WTC11 (cell line): ENCODE results near the gene CLEC1A. TPM values are rescaled to one million over a fixed set of nuclear protein-coding genes. Genes with fewer than 3 reads are reported as not detected.

ENCODE experiments used
- ATAC-seq: fragments of 200-7000 bp; cut with Tn5 transposase; 2 replicates; pipeline ENCODE4 v1.10.0; 2021; ENCODE audit warnings: mild to moderate bottlenecking, moderate library complexity
- CTCF ChIA-PET: fragments of 300-600 bp; sonication (Branson Sonifier 250); formaldehyde crosslinking; loops from one replicate; lab custom pipeline; 2021; ENCODE audit warnings: antibody characterized with exemption; lab: Charles Lee
- POLR2A ChIA-PET: fragments of 350-600 bp; sonication (Branson Sonifier 250); formaldehyde crosslinking; loops from one replicate; lab custom pipeline; 2021; ENCODE audit warnings: antibody characterized with exemption; lab: Charles Lee
- DNase-seq: peaks from one replicate; pipeline ENCODE4 v3.0.0; 2021; ENCODE audit warnings: low spot score
- H3K27ac Mint-ChIP-seq: 2 replicates; pipeline ENCODE4 v1.8.0; 2021; ENCODE audit warnings: mixed read lengths
- H3K27me3 Mint-ChIP-seq: 2 replicates; pipeline ENCODE4 v1.8.0; 2021; ENCODE audit warnings: low read depth, mild to moderate bottlenecking, moderate library complexity, mixed read lengths
- H3K36me3 Mint-ChIP-seq: 2 replicates; pipeline ENCODE4 v1.8.0; 2021; ENCODE audit warnings: mixed read lengths
- H3K4me1 Mint-ChIP-seq: 2 replicates; pipeline ENCODE4 v1.8.0; 2022; ENCODE audit warnings: mixed read lengths
- H3K4me3 Mint-ChIP-seq: 2 replicates; pipeline ENCODE4 v1.8.0; 2021; ENCODE audit warnings: mild to moderate bottlenecking, moderate library complexity, mixed read lengths
- H3K9me3 Mint-ChIP-seq: 2 replicates; pipeline ENCODE4 v1.8.0; 2021; ENCODE audit warnings: mixed read lengths
- EMX1 ChIP-seq: fragments of 250-450 bp; sonication (Bioruptor Pico); IDR thresholded peaks from 2 replicates; pipeline ENCODE4 v1.8.0; 2021; ENCODE audit warnings: mild to moderate bottlenecking
- IRF2 ChIP-seq: sonication (generic); formaldehyde crosslinking; IDR thresholded peaks from 2 replicates; pipeline ENCODE4 v1.8.0; 2022; ENCODE audit warnings: low read depth, missing genetic modification reagents, borderline replicate concordance
- JAZF1 ChIP-seq: fragments of 250-450 bp; sonication (Bioruptor Pico); IDR thresholded peaks from 2 replicates; pipeline ENCODE4 v1.9.0; 2021; ENCODE audit warnings: moderate library complexity, mild to moderate bottlenecking, inconsistent platforms
- JUN ChIP-seq: sonication (generic); formaldehyde crosslinking; IDR thresholded peaks from 2 replicates; pipeline ENCODE4 v1.8.0; 2023; ENCODE audit warnings: mild to moderate bottlenecking, missing genetic modification reagents
- NFYB ChIP-seq: sonication (generic); formaldehyde crosslinking; conservative IDR thresholded peaks from 2 replicates; pipeline ENCODE4 v1.8.0; 2022; ENCODE audit warnings: low read depth, missing genetic modification reagents
- NR1H2 ChIP-seq: sonication (generic); formaldehyde crosslinking; IDR thresholded peaks from 2 replicates; pipeline ENCODE4 v1.9.0; 2021; ENCODE audit warnings: mild to moderate bottlenecking, moderate library complexity, missing genetic modification reagents
- NR3C1 ChIP-seq: sonication (generic); formaldehyde crosslinking; conservative IDR thresholded peaks from 2 replicates; pipeline ENCODE4 v1.8.1; 2023; ENCODE audit warnings: low read depth, mild to moderate bottlenecking, missing genetic modification reagents
- PRDM15 ChIP-seq: sonication (generic); formaldehyde crosslinking; IDR thresholded peaks from 2 replicates; pipeline ENCODE4 v1.8.0; 2022; ENCODE audit warnings: missing genetic modification reagents
- PREB ChIP-seq: sonication (generic); formaldehyde crosslinking; IDR thresholded peaks from 2 replicates; pipeline ENCODE4 v1.8.1; 2022; ENCODE audit warnings: mild to moderate bottlenecking, missing genetic modification reagents, moderate library complexity, borderline replicate concordance
- SP1 ChIP-seq: sonication (generic); formaldehyde crosslinking; conservative IDR thresholded peaks from 2 replicates; pipeline ENCODE4 v1.8.1; 2022; ENCODE audit warnings: missing genetic modification reagents
- TEAD1 ChIP-seq: sonication (generic); formaldehyde crosslinking; IDR thresholded peaks from 2 replicates; pipeline ENCODE4 v1.8.0; 2022; ENCODE audit warnings: mild to moderate bottlenecking, missing genetic modification reagents
- ZNF263 ChIP-seq: sonication (generic); formaldehyde crosslinking; IDR thresholded peaks from 2 replicates; pipeline ENCODE4 v1.8.1; 2022; ENCODE audit warnings: low read depth, mild to moderate bottlenecking, moderate library complexity, missing genetic modification reagents
- ZNF423 ChIP-seq: fragments of 250-450 bp; sonication (Bioruptor Pico); IDR thresholded peaks from 2 replicates; pipeline ENCODE4 v2.1.2; 2022; ENCODE audit warnings: mild to moderate bottlenecking, moderate library complexity
- total RNA-seq: library from RNA; stranded (reverse); gene quantifications from 3 replicates; pipeline ENCODE4 v1.2.3, GENCODE V29; 2021
- TF ChIP-seq, protein P1 (sequence below): fragments of 250-450 bp; sonication (Bioruptor Pico); conservative IDR thresholded peaks from 2 replicates; pipeline ENCODE4 v1.9.0; 2021; ENCODE audit warnings: mild to moderate bottlenecking
- TF ChIP-seq, protein P2 (sequence below): sonication (generic); formaldehyde crosslinking; IDR thresholded peaks from 2 replicates; pipeline ENCODE4 v1.8.0; 2023; ENCODE audit warnings: missing genetic modification reagents
- TF ChIP-seq, protein P3 (sequence below): fragments of 250-450 bp; sonication (Bioruptor Pico); IDR thresholded peaks from 2 replicates; pipeline ENCODE4 v1.9.0; 2021; ENCODE audit warnings: moderate library complexity, mild to moderate bottlenecking, inconsistent platforms, borderline replicate concordance
- TF ChIP-seq, protein P4 (sequence below): sonication (generic); formaldehyde crosslinking; IDR thresholded peaks from 2 replicates; pipeline ENCODE4 v1.8.1; 2023; ENCODE audit warnings: mild to moderate bottlenecking, missing genetic modification reagents
- TF ChIP-seq, protein P5 (sequence below): sonication (generic); formaldehyde crosslinking; IDR thresholded peaks from 2 replicates; pipeline ENCODE4 v1.8.0; 2022; ENCODE audit warnings: mild to moderate bottlenecking, missing genetic modification reagents
- TF ChIP-seq, protein P6 (sequence below): fragments of 250-450 bp; sonication (Bioruptor Pico); IDR thresholded peaks from 2 replicates; pipeline ENCODE4 v2.1.2; 2022; ENCODE audit warnings: mild to moderate bottlenecking, moderate library complexity

The CLEC1A gene
- total RNA-seq, 1 experiment from 2014 or later: not detected

- Mint-ChIP-seq H3K36me3 (peaks cover 9% of the 10 kb centered on the region; the same call in 1 of the 2 replicates), H3K4me1 (peaks cover 13% of the 10 kb centered on the region), H3K27ac (no peak overlapping the region), H3K4me3 (no peak overlapping the region), H3K27me3 (no peaks in the 10 kb centered on the region), H3K9me3 (peaks cover 31% of the 10 kb centered on the region)
- TF ChIP-seq NFYB (CRISPR knock-in tag) (no peak), NR3C1 (CRISPR knock-in tag) (no peak), ZNF423 (CRISPR knock-in tag) (no peak), ZNF263 (CRISPR knock-in tag) (no peak), NR1H2 (CRISPR knock-in tag) (no peak), JUN (CRISPR knock-in tag) (no peak), JAZF1 (no peak), PRDM15 (CRISPR knock-in tag) (no peak), SP1 (no peak), PREB (CRISPR knock-in tag) (no peak), IRF2 (CRISPR knock-in tag) (no peak), EMX1 (CRISPR knock-in tag) (no peak), TEAD1 (CRISPR knock-in tag) (no peak)
- TF ChIP-seq, protein P1, sequence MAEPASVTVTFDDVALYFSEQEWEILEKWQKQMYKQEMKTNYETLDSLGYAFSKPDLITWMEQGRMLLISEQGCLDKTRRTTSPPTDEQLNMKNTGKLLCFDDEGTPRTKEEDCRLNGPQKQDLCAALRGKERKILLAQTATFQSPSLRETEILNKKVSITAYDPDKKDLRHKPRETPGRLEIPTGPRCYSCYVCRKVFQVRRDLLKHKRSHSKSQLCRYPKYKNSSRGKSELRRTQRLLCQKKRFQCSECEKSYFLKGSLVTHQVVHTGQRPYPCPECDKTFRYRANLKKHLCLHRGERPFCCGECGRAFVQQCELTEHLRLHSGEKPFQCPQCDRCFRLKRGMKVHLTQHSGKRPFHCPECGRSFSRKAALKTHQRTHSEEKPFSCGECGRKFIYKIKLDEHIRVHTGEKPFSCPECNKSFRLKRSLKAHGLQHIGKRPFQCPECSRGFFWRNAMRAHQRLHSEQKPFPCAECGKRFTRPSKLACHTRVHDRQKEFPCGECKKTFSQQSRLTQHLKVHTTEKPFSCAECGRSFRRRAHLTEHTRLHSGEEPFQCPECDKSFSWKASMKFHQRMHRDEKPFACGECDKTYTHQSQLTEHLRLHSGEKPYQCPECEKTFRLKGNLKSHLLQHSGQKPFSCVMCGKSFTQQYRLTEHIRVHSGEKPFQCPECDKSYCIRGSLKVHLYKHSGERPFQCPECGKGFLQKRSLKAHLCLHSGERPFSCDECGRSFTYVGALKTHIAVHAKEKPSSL (CRISPR knock-in tag): no peak
- TF ChIP-seq, protein P2, sequence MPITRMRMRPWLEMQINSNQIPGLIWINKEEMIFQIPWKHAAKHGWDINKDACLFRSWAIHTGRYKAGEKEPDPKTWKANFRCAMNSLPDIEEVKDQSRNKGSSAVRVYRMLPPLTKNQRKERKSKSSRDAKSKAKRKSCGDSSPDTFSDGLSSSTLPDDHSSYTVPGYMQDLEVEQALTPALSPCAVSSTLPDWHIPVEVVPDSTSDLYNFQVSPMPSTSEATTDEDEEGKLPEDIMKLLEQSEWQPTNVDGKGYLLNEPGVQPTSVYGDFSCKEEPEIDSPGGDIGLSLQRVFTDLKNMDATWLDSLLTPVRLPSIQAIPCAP (CRISPR knock-in tag): no peak
- TF ChIP-seq, protein P3, sequence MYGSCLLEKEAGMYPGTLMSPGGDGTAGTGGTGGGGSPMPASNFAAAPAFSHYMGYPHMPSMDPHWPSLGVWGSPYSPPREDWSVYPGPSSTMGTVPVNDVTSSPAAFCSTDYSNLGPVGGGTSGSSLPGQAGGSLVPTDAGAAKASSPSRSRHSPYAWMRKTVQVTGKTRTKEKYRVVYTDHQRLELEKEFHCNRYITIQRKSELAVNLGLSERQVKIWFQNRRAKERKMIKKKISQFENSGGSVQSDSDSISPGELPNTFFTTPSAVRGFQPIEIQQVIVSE (CRISPR knock-in tag): no peak
- TF ChIP-seq, protein P4, sequence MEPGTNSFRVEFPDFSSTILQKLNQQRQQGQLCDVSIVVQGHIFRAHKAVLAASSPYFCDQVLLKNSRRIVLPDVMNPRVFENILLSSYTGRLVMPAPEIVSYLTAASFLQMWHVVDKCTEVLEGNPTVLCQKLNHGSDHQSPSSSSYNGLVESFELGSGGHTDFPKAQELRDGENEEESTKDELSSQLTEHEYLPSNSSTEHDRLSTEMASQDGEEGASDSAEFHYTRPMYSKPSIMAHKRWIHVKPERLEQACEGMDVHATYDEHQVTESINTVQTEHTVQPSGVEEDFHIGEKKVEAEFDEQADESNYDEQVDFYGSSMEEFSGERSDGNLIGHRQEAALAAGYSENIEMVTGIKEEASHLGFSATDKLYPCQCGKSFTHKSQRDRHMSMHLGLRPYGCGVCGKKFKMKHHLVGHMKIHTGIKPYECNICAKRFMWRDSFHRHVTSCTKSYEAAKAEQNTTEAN: no peak
- TF ChIP-seq, protein P5, sequence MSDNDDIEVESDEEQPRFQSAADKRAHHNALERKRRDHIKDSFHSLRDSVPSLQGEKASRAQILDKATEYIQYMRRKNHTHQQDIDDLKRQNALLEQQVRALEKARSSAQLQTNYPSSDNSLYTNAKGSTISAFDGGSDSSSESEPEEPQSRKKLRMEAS (CRISPR knock-in tag): no peak
- TF ChIP-seq, protein P6, sequence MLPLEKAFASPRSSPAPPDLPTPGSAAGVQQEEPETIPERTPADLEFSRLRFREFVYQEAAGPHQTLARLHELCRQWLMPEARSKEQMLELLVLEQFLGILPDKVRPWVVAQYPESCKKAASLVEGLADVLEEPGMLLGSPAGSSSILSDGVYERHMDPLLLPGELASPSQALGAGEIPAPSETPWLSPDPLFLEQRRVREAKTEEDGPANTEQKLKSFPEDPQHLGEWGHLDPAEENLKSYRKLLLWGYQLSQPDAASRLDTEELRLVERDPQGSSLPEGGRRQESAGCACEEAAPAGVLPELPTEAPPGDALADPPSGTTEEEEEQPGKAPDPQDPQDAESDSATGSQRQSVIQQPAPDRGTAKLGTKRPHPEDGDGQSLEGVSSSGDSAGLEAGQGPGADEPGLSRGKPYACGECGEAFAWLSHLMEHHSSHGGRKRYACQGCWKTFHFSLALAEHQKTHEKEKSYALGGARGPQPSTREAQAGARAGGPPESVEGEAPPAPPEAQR (CRISPR knock-in tag): no peak
- ChIA-PET POLR2A (no interaction called here), CTCF (no interaction called here)
- ATAC-seq (no peak), DNase-seq (no peak)
These were observed 71.1 kb downstream of the CLEC1A start for GRCh38 chr12:10027721-10028120.
